Prostate gland (tissue), 2 donors: ENCODE data around the gene RAPH1. TPM values are rescaled to one million over a fixed set of nuclear protein-coding genes. Genes with fewer than 3 reads are reported as not detected.

ENCODE experiments used
- DNase-seq: peaks from one replicate; pipeline ENCODE4 v3.0.0-alpha.2; 2019; ENCODE audit warnings: low spot score
- H3K27ac ChIP-seq, 2 donors: fragments of 200-600 bp; sonication (generic); 2 replicates each; pipeline ENCODE4 v1.5.1; 2017 to 2019
- H3K27me3 ChIP-seq: fragments of 200-600 bp; sonication (generic); replicated peaks from 2 replicates; pipeline ENCODE4 v1.5.1; 2019; ENCODE audit not compliant: insufficient read depth
- H3K36me3 ChIP-seq, 2 donors: fragments of 200-600 bp; sonication (generic); 1 replicate in 1 of 2; 2 replicates in 1 of 2; pipeline versions ENCODE4 v1.5.1 to v1.8.1; 2017 to 2019
- H3K4me1 ChIP-seq: fragments of 200-600 bp; sonication (generic); replicated peaks from 2 replicates; pipeline ENCODE4 v1.5.1; 2019
- H3K4me3 ChIP-seq, 2 donors: fragments of 200-600 bp; sonication (generic); 2 replicates each; pipeline ENCODE4 v1.5.1; 2017 to 2019
- H3K9me3 ChIP-seq: fragments of 200-600 bp; sonication (generic); 2 replicates; pipeline ENCODE4 v1.5.1; 2017
- CTCF ChIP-seq, 4 experiments: fragments of 200-600 bp in 2 of 4; fragments of 450-650 bp in 2 of 4; sonication (generic) in 2 of 4; IDR thresholded peaks; 1 replicate in 3 of 4; 2 replicates in 1 of 4; pipeline ENCODE4 v1.5.1; 2016 to 2019; ENCODE audit warnings: antibody characterized with exemption in 4 of 4, mild to moderate bottlenecking in 2 of 4, moderate library complexity in 2 of 4
- POLR2A ChIP-seq: fragments of 450-650 bp; IDR thresholded peaks from one replicate; pipeline ENCODE4 v1.6.1; 2016; ENCODE audit warnings: antibody characterized with exemption, mild to moderate bottlenecking
- POLR2AphosphoS5 ChIP-seq: sonication (generic); formaldehyde crosslinking; IDR thresholded peaks from one replicate; pipeline ENCODE4 v1.6.1; 2017; ENCODE audit warnings: antibody characterized with exemption
- WGBS: methylation state at CpG from one replicate; pipeline ENCODE4 v1.1.5; 2018; 5-methylcytosine and 5-hydroxymethylcytosine counted together
- intact Hi-C: fragments of 100-400 bp; cut with DNase I; formaldehyde crosslinking; loops from one replicate; pipeline ENCODE4 v1.14.2; 2022
- total RNA-seq, 2 donors: library from RNA; depleted of rRNA; stranded (reverse); fragments of >200 nt; gene quantifications; one replicate each; pipeline ENCODE4 v1.1.0, GENCODE V29; 2016

RAPH1 gene
- total RNA-seq, 2 donors from 2014 or later = 27.6 to 35.0 TPM

GRCh38 chr2:203572316-203572715 lies 37.2 kb upstream of the RAPH1 start:
- intact Hi-C loops = no loop called here
- H3K27ac ChIP-seq = no peak overlapping the region
- DNase-seq = no peak
- H3K4me3 ChIP-seq = no peak overlapping the region
- H3K27me3 ChIP-seq = no peaks in the 10 kb centered on the region
- TF ChIP-seq POLR2AphosphoS5 (no peak), CTCF (IDR thresholded peaks at IDR 0.05) (no peak), POLR2A (no peak)
- no peaks in the 10 kb centered on the region for H3K36me3 ChIP-seq
- WGBS = 76% methylated on average over 7 of the region's 7 CpGs
- H3K4me1 ChIP-seq = no peaks in the 10 kb centered on the region
- H3K9me3 ChIP-seq = no peaks in the 10 kb centered on the region

- TF ChIP-seq CTCF (IDR thresholded peaks at IDR 0.05) = no peak
- no peak for TF ChIP-seq POLR2A
- TF ChIP-seq POLR2AphosphoS5 = no peak
- no peaks in the 10 kb centered on the region for H3K9me3 ChIP-seq
- no peak overlapping the region for H3K4me3 ChIP-seq
- intact Hi-C loops = no loop called here
- 44% methylated on average over 8 of the region's 8 CpGs for WGBS
- H3K27ac ChIP-seq = no peak overlapping the region
- DNase-seq = no peak
- H3K4me1 ChIP-seq = no peaks in the 10 kb centered on the region
- H3K27me3 ChIP-seq = no peaks in the 10 kb centered on the region
- H3K36me3 ChIP-seq = no peaks in the 10 kb centered on the region
Observed at GRCh38 chr2:203569677-203570316, 34.7 kb upstream of the RAPH1 start.

GRCh38 chr2:203567691-203568090 lies 32.6 kb upstream of the RAPH1 start:
- Histone ChIP-seq H3K9me3 (no peaks in the 10 kb centered on the region), H3K36me3 (no peaks in the 10 kb centered on the region), H3K27me3 (no peaks in the 10 kb centered on the region), H3K4me1 (no peaks in the 10 kb centered on the region), H3K4me3 (no peak overlapping the region), H3K27ac (no peak overlapping the region)
- no peak for DNase-seq
- TF ChIP-seq CTCF (IDR thresholded peaks at IDR 0.05) = no peak
- no peak for TF ChIP-seq POLR2A
- TF ChIP-seq POLR2AphosphoS5 = no peak
- intact Hi-C loops = no loop called here
- WGBS = 90% methylated on average over 1 of the region's 1 CpG

GRCh38 chr2:203566161-203566560 lies 31.1 kb upstream of the RAPH1 start:
- Histone ChIP-seq H3K36me3 (no peaks in the 10 kb centered on the region), H3K4me1 (no peaks in the 10 kb centered on the region), H3K9me3 (no peaks in the 10 kb centered on the region), H3K4me3 (no peak overlapping the region), H3K27ac (no peak overlapping the region), H3K27me3 (no peaks in the 10 kb centered on the region)
- DNase-seq = no peak
- intact Hi-C loops = no loop called here
- no peak for TF ChIP-seq CTCF (IDR thresholded peaks at IDR 0.05)
- TF ChIP-seq POLR2AphosphoS5 = no peak
- TF ChIP-seq POLR2A = no peak
- WGBS = 92% methylated on average over 4 of the region's 4 CpGs

- intact Hi-C loops = no loop called here
Observed at GRCh38 chr2:203565076-203565475, 30.0 kb upstream of the RAPH1 start.

More at GRCh38 chr2:203565076-203565475, 30.0 kb upstream of the RAPH1 start:
- Histone ChIP-seq H3K4me1 (no peaks in the 10 kb centered on the region), H3K4me3 (no peak overlapping the region), H3K9me3 (no peaks in the 10 kb centered on the region), H3K27ac (no peak overlapping the region), H3K27me3 (no peaks in the 10 kb centered on the region), H3K36me3 (no peaks in the 10 kb centered on the region)
- no peak for DNase-seq
- TF ChIP-seq POLR2AphosphoS5 (no peak), POLR2A (no peak), CTCF (IDR thresholded peaks at IDR 0.05) (no peak)
